ENCODE results near the gene FEN1. TPM values are rescaled to one million over a fixed set of nuclear protein-coding genes. Genes with fewer than 3 reads are reported as not detected.

Gene FEN1
- total and polyA plus RNA-seq, 2 of the 13 experiments (the other 11 are each of a cell fraction or from before 2014, with no cell fraction given): 12.4 to 102 TPM

GRCh38 chr11:61838501-61838900 lies 45.8 kb downstream of the FEN1 start:
- no peak for DNase-seq (ENCODE audit: low spot score)
- no peaks in the 10 kb centered on the region for H3K27me3 ChIP-seq (ENCODE audit: control insufficient read depth in 1 of 2, insufficient read depth in 2 of 2, low read length in 2 of 2)
- intact Hi-C loops (cut with micrococcal nuclease; ENCODE audit: unreplicated experiment) (no loop called here), in situ Hi-C loops (cut with HindIII; ENCODE audit: extremely low pct_ligation_motif_present, low pct_unique_long_range_greater_than_20kb) (no loop called here)
- H3K4me2 ChIP-seq (ENCODE audit: low read depth, low read length): no peak overlapping the region
- H3K4me3 ChIP-seq (replicated peaks in 1 of 3; ENCODE audit: insufficient read depth in 1 of 3, low read depth in 2 of 3, low read length in 3 of 3): no peak overlapping the region
- WGBS (ENCODE audit: low lambda C conversion rate): 100% methylated on average over 5 of the region's 5 CpGs
- FAIRE-seq: no peak
- POLR2A ChIA-PET: no interaction called here
- H3K9ac ChIP-seq (ENCODE audit: insufficient read depth, low read depth, low read length): no peak overlapping the region
- ATAC-seq: peak; percentile 13; the same call in 1 of the 3 replicates
- H4K20me1 ChIP-seq (ENCODE audit: insufficient read depth, low read length): no peaks in the 10 kb centered on the region
- BruUV-seq (replicated peaks): no TSS peak
- H3K9me3 ChIP-seq (ENCODE audit: low read length): no peaks in the 10 kb centered on the region
- no peak overlapping the region for H3K27ac ChIP-seq (ENCODE audit: extremely low read length, insufficient read depth, low read length)
- no peaks in the 10 kb centered on the region for H3K79me2 ChIP-seq (ENCODE audit: insufficient read depth, low read length)
- no peaks in the 10 kb centered on the region for H3K4me1 ChIP-seq (ENCODE audit: insufficient read depth, low read length)
- no peak overlapping the region for H2AFZ ChIP-seq (ENCODE audit: low read length)
- CTCF ChIA-PET (ENCODE audit: low intra/inter-chr PET ratio, low total read pairs): no interaction called here
- TF ChIP-seq POLR2A (IDR thresholded peaks at IDR 0.05; ENCODE audit: insufficient read depth in 1 of 2, low read depth in 2 of 2, low read length in 2 of 2): peak in 1 of 2 experiments; percentile 47; a peak in 2 of 4 replicates
- TF ChIP-seq ZMYM2 (CRISPR knock-in tag; IDR thresholded peaks at IDR 0.05): no peak
- peaks cover 3 to 40% of the 10 kb centered on the region in 2 experiments for H3K36me3 ChIP-seq (replicated peaks in 1 of 2; ENCODE audit: control insufficient read depth in 1 of 2, insufficient read depth in 2 of 2, low read length in 2 of 2)

GRCh38 chr11:61838921-61839320 lies 46.2 kb downstream of the FEN1 start:
- no peak for TF ChIP-seq TCF7L2 (IDR thresholded peaks at IDR 0.05; ENCODE audit: low read depth, low read length)
- TF ChIP-seq THAP7 (CRISPR knock-in tag; IDR thresholded peaks at IDR 0.05): no peak
- no peak for TF ChIP-seq ZNF256 (CRISPR knock-in tag; conservative IDR thresholded peaks at IDR 0.05)
- no peak for TF ChIP-seq SMARCC2 (IDR thresholded peaks at IDR 0.05)
- TF ChIP-seq, protein P1, sequence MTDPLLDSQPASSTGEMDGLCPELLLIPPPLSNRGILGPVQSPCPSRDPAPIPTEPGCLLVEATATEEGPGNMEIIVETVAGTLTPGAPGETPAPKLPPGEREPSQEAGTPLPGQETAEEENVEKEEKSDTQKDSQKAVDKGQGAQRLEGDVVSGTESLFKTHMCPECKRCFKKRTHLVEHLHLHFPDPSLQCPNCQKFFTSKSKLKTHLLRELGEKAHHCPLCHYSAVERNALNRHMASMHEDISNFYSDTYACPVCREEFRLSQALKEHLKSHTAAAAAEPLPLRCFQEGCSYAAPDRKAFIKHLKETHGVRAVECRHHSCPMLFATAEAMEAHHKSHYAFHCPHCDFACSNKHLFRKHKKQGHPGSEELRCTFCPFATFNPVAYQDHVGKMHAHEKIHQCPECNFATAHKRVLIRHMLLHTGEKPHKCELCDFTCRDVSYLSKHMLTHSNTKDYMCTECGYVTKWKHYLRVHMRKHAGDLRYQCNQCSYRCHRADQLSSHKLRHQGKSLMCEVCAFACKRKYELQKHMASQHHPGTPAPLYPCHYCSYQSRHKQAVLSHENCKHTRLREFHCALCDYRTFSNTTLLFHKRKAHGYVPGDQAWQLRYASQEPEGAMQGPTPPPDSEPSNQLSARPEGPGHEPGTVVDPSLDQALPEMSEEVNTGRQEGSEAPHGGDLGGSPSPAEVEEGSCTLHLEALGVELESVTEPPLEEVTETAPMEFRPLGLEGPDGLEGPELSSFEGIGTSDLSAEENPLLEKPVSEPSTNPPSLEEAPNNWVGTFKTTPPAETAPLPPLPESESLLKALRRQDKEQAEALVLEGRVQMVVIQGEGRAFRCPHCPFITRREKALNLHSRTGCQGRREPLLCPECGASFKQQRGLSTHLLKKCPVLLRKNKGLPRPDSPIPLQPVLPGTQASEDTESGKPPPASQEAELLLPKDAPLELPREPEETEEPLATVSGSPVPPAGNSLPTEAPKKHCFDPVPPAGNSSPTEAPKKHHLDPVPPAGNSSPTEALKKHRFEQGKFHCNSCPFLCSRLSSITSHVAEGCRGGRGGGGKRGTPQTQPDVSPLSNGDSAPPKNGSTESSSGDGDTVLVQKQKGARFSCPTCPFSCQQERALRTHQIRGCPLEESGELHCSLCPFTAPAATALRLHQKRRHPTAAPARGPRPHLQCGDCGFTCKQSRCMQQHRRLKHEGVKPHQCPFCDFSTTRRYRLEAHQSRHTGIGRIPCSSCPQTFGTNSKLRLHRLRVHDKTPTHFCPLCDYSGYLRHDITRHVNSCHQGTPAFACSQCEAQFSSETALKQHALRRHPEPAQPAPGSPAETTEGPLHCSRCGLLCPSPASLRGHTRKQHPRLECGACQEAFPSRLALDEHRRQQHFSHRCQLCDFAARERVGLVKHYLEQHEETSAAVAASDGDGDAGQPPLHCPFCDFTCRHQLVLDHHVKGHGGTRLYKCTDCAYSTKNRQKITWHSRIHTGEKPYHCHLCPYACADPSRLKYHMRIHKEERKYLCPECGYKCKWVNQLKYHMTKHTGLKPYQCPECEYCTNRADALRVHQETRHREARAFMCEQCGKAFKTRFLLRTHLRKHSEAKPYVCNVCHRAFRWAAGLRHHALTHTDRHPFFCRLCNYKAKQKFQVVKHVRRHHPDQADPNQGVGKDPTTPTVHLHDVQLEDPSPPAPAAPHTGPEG (CRISPR knock-in tag; IDR thresholded peaks at IDR 0.05): no peak
- TF ChIP-seq POLR2A (IDR thresholded peaks at IDR 0.05; ENCODE audit: insufficient read depth in 1 of 2, low read depth in 2 of 2, low read length in 2 of 2): peak in 1 of 2 experiments; percentile 12; a peak in 2 of 4 replicates
- TF ChIP-seq ZNF138 (CRISPR knock-in tag; IDR thresholded peaks at IDR 0.05; ENCODE audit: low read depth): no peak
- Histone ChIP-seq H2AFZ (ENCODE audit: low read length) (no peak overlapping the region), H3K36me3 (replicated peaks in 1 of 2; ENCODE audit: control insufficient read depth in 1 of 2, insufficient read depth in 2 of 2, low read length in 2 of 2) (peaks cover 3 to 40% of the 10 kb centered on the region in 2 experiments), H3K9me3 (ENCODE audit: low read length) (no peaks in the 10 kb centered on the region), H3K79me2 (ENCODE audit: insufficient read depth, low read length) (no peaks in the 10 kb centered on the region), H3K27me3 (ENCODE audit: control insufficient read depth in 1 of 2, insufficient read depth in 2 of 2, low read length in 2 of 2) (no peaks in the 10 kb centered on the region), H3K4me1 (ENCODE audit: insufficient read depth, low read length) (no peaks in the 10 kb centered on the region), H4K20me1 (ENCODE audit: insufficient read depth, low read length) (no peaks in the 10 kb centered on the region), H3K4me3 (replicated peaks in 1 of 3; ENCODE audit: insufficient read depth in 1 of 3, low read depth in 2 of 3, low read length in 3 of 3) (no peak overlapping the region), H3K4me2 (ENCODE audit: low read depth, low read length) (no peak overlapping the region), H3K27ac (ENCODE audit: extremely low read length, insufficient read depth, low read length) (no peak overlapping the region), H3K9ac (ENCODE audit: insufficient read depth, low read depth, low read length) (no peak overlapping the region)
- no TSS peak for BruUV-seq (replicated peaks)
- CTCF ChIA-PET (ENCODE audit: low intra/inter-chr PET ratio, low total read pairs): no interaction called here
- FAIRE-seq (no peak), DNase-seq (ENCODE audit: low spot score) (no peak), ATAC-seq (no peak)
- 97% methylated on average over 10 of the region's 10 CpGs for WGBS (ENCODE audit: low lambda C conversion rate)
- in situ Hi-C loops (cut with HindIII; ENCODE audit: extremely low pct_ligation_motif_present, low pct_unique_long_range_greater_than_20kb) (no loop called here), intact Hi-C loops (cut with micrococcal nuclease; ENCODE audit: unreplicated experiment) (no loop called here)
- POLR2A ChIA-PET: no interaction called here
